ENCODE data around the gene DNAH12.

DNA sequence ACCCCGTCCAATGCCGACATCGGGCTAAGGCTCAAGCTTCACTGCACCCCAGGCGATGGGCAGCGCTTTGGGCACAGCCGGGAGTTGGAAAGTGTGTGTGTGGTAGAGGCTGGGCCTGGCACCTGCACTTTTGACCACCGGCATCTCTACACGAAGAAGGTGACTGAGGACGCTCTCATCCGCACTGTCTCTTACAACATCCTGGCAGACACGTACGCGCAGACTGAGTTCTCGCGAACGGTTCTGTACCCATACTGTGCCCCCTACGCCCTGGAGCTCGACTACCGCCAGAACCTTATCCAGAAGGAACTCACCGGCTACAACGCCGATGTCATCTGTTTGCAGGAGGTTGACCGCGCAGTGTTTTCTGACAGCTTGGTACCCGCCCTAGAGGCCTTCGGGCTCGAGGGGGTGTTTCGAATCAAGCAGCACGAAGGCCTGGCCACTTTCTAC, 13.0 kb upstream of the DNAH12 start:
- TF ChIP-seq, protein P1, sequence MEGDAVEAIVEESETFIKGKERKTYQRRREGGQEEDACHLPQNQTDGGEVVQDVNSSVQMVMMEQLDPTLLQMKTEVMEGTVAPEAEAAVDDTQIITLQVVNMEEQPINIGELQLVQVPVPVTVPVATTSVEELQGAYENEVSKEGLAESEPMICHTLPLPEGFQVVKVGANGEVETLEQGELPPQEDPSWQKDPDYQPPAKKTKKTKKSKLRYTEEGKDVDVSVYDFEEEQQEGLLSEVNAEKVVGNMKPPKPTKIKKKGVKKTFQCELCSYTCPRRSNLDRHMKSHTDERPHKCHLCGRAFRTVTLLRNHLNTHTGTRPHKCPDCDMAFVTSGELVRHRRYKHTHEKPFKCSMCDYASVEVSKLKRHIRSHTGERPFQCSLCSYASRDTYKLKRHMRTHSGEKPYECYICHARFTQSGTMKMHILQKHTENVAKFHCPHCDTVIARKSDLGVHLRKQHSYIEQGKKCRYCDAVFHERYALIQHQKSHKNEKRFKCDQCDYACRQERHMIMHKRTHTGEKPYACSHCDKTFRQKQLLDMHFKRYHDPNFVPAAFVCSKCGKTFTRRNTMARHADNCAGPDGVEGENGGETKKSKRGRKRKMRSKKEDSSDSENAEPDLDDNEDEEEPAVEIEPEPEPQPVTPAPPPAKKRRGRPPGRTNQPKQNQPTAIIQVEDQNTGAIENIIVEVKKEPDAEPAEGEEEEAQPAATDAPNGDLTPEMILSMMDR (IDR thresholded peaks at IDR 0.05; ENCODE audit: insufficient read depth, low read depth, low read length), result no peak
- no peak for TF ChIP-seq EZH2 (IDR thresholded peaks at IDR 0.05; ENCODE audit: insufficient read depth, low read length)

Data from astrocyte (in vitro differentiated cells and primary cell).